Fibroblast of lung (primary cell): ENCODE data around the gene PAPPA.

ENCODE experiments used
- CTCF ChIP-seq, 2 donors: IDR thresholded peaks in 1 of 2; conservative IDR thresholded peaks in 1 of 2; 1 replicate in 1 of 2; 2 replicates in 1 of 2; pipeline ENCODE4 v1.5.1; 2011 to 2012; ENCODE audit warnings: low read length in 2 of 2, control low read depth in 1 of 2, inconsistent platforms in 1 of 2, low read depth in 1 of 2, mild to moderate bottlenecking in 1 of 2
- EZH2 ChIP-seq: IDR thresholded peaks from 2 replicates; pipeline ENCODE4 v1.5.1; 2012; ENCODE audit warnings: low read length, control low read depth, mild to moderate bottlenecking; ENCODE audit errors: missing control alignments

GRCh38 chr9:116390303-116391228 lies 237.0 kb downstream of the PAPPA start:
- TF ChIP-seq CTCF (conservative IDR thresholded peaks at IDR 0.05 in 1 of 2, IDR thresholded peaks at IDR 0.05 in 1 of 2; ENCODE audit: low read depth in 1 of 2, low read length in 2 of 2), result no peak
- no peak for TF ChIP-seq EZH2
